RWPE2 (cell line): ENCODE results near the gene DENND6B.

Source experiments
- ATAC-seq: fragments of 200-7000 bp; cut with Tn5 transposase; 3 replicates; pipeline ENCODE4 v1.9.1; 2021; ENCODE audit warnings: low read depth
- DNase-seq: peaks from one replicate; pipeline ENCODE4 v3.0.0-alpha.2; 2020; ENCODE audit warnings: low spot score
- H3K27ac ChIP-seq: fragments of 450-650 bp; 2 replicates; pipeline ENCODE4 v1.5.1; 2017; ENCODE audit warnings: mild to moderate bottlenecking; ENCODE audit not compliant: poor library complexity, severe bottlenecking
- H3K27me3 ChIP-seq: fragments of 250-450 bp; sonication (Bioruptor Pico); 2 replicates; pipeline ENCODE4 v1.5.1; 2021; ENCODE audit warnings: mild to moderate bottlenecking, moderate library complexity; ENCODE audit not compliant: insufficient read depth, poor library complexity, severe bottlenecking
- H3K36me3 ChIP-seq: fragments of 250-450 bp; sonication (Bioruptor Pico); 2 replicates; pipeline ENCODE4 v1.5.1; 2020; ENCODE audit warnings: low read depth, mild to moderate bottlenecking, moderate library complexity
- H3K4me1 ChIP-seq: fragments of 250-450 bp; sonication (Bioruptor Pico); 2 replicates; pipeline ENCODE4 v1.5.1; 2021; ENCODE audit warnings: mild to moderate bottlenecking, moderate library complexity; ENCODE audit not compliant: insufficient read depth, poor library complexity, severe bottlenecking
- H3K4me3 ChIP-seq: fragments of 250-450 bp; sonication (Bioruptor Pico); 2 replicates; pipeline ENCODE4 v1.5.1; 2021; ENCODE audit warnings: mild to moderate bottlenecking, moderate library complexity; ENCODE audit not compliant: severe bottlenecking
- H3K9me3 ChIP-seq: fragments of 250-450 bp; sonication (Bioruptor Pico); 2 replicates; pipeline ENCODE4 v1.5.1; 2021; ENCODE audit warnings: mild to moderate bottlenecking, moderate library complexity; ENCODE audit not compliant: severe bottlenecking
- CTCF ChIP-seq: fragments of 450-650 bp; IDR thresholded peaks from one replicate; pipeline ENCODE4 v1.5.1; 2017; ENCODE audit warnings: mild to moderate bottlenecking, moderate library complexity; ENCODE audit not compliant: poor library complexity, severe bottlenecking

The DENND6B gene

DNA sequence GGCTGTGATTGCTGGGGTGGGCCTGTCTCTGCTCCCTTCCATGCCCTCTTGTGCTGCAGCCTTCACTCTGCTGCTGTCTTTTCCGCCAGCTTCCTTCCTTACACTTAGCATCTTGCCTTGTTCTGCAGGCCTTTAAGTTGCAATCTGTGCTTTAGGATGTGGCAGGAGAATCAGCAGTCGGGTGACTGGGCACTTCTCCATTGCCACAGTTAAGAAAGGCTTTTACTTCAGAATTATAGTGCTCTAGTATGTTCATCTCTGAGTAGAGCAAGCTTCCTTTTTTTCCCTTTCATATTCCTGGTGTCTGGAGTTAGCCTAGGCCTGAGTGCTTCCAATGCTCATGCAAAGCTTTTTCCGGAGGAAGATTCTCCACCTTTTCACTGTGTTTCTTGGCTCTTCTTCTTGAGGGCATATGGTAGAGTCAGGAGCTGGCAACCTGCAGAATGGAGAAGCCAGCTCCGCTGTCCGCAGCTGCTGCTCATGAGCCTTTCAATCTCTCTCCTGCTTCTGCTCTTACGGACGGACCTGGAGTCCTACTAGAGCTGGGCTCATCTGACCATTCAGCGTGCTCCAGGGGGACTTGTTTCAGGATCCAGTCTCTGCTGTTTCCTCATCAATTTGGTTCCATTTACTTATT lies 36.5 kb upstream of the DENND6B start:
- TF ChIP-seq CTCF, result no peak
- DNase-seq (no peak), ATAC-seq (no peak)
- Histone ChIP-seq H3K27ac (no peak overlapping the region), H3K4me3 (no peak overlapping the region), H3K27me3 (no peaks in the 10 kb centered on the region), H3K4me1 (no peaks in the 10 kb centered on the region), H3K36me3 (peaks cover 14% of the 10 kb centered on the region), H3K9me3 (no peaks in the 10 kb centered on the region)

DNA sequence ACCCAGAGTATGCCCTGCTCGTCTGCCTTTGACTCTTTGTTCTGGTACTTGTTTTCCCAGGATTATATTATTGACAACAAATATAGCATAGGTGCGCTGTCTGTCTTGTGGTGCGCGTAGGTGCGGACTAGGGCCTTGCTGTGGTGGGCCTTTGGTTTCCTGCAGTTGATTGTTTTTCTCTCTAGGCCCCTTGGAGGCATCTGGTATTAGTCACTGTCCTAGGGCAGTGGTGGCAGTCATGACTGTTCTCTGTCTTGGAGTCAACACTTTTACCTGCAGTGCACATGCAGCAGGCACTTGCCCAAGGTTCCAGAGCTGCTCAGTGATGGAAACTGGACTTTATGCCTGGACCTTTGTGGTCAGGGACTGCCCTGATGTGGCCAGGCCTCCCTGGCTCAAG lies 34.9 kb upstream of the DENND6B start:
- Histone ChIP-seq H3K4me3 (no peak overlapping the region), H3K4me1 (no peaks in the 10 kb centered on the region), H3K27ac (no peak overlapping the region), H3K36me3 (peaks cover 9% of the 10 kb centered on the region), H3K9me3 (no peaks in the 10 kb centered on the region), H3K27me3 (no peaks in the 10 kb centered on the region)
- ATAC-seq, result no peak
- no peak for DNase-seq
- no peak for TF ChIP-seq CTCF

DNA sequence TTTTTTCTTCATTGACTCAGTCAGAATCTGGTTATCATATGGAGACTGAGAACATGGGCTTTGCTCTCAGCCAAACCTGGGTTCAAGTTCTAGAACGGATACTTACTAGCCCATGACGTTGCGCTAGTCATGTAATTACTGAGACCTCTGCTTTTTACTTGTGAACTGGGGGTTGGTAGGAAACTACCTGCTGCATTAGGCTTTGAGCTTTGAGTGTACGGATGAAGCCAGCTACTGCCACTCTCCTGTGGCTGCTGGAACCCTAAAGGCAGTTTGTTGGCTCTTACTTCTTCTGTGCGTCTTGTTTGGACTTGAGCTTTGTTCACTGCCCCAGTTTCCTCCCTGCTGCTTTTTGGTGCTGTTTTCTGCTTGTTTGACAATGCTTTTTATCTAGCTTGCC lies 34.4 kb upstream of the DENND6B start:
- DNase-seq (no peak), ATAC-seq (no peak)
- no peak overlapping the region for H3K4me3 ChIP-seq
- no peaks in the 10 kb centered on the region for H3K27me3 ChIP-seq
- no peak overlapping the region for H3K27ac ChIP-seq
- H3K9me3 ChIP-seq, result no peaks in the 10 kb centered on the region
- TF ChIP-seq CTCF, result no peak
- H3K4me1 ChIP-seq, result no peaks in the 10 kb centered on the region
- H3K36me3 ChIP-seq, result peaks cover 9% of the 10 kb centered on the region

DNA sequence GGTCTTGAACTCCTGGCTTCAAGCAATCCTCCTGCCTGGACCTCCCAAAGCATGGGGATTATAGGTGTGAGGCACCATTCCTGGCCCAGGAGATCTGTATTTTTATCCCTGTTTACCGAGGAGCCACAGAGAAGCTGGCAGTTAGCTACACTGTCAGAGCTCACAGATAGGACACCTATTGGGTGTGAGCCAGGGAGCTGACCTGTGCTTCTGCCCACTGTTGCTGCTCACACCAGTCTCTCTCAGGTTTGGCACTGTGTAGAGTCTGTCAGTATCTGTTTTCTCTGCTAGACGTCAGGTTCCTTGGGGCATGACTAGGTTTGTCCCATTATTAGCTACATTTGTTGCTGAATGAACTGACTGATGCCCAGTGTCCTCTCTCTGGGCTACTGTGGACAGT lies 33.8 kb upstream of the DENND6B start:
- Histone ChIP-seq H3K36me3 (peaks cover 9% of the 10 kb centered on the region), H3K4me1 (no peaks in the 10 kb centered on the region), H3K27me3 (no peaks in the 10 kb centered on the region), H3K4me3 (no peak overlapping the region), H3K9me3 (no peaks in the 10 kb centered on the region), H3K27ac (no peak overlapping the region)
- DNase-seq (no peak), ATAC-seq (no peak)
- TF ChIP-seq CTCF, result no peak

- DNase-seq, result no peak
- Histone ChIP-seq H3K4me1 (no peaks in the 10 kb centered on the region), H3K9me3 (no peaks in the 10 kb centered on the region), H3K36me3 (peaks cover 14% of the 10 kb centered on the region; the same call in 1 of the 2 replicates), H3K4me3 (no peak overlapping the region), H3K27me3 (no peaks in the 10 kb centered on the region), H3K27ac (no peak overlapping the region)
- no peak for ATAC-seq
- no peak for TF ChIP-seq CTCF
These were observed 30.9 kb upstream of the DENND6B start for GRCh38 chr22:50357756-50358155.
